ENCODE results near the gene ALG14. TPM values are rescaled to one million over a fixed set of nuclear protein-coding genes. Genes with fewer than 3 reads are reported as not detected.

ALG14 gene
- total RNA-seq, 2 experiments from 2014 or later = 0.08 to 0.52 TPM

GRCh38 chr1:95018602-95019369 is 54.0 kb downstream of the ALG14 start:
- H3K27ac Mint-ChIP-seq = no peak overlapping the region
- no peak overlapping the region for H3K4me3 ChIP-seq (ENCODE audit: low read length)
- no peak for ATAC-seq (ENCODE audit: poor library complexity)
- ChIA-PET CTCF (no interaction called here), POLR2A (no interaction called here)
- no peak overlapping the region for H3K27ac ChIP-seq (ENCODE audit: low read depth in 1 of 2, low read length in 2 of 2)
- no peaks in the 10 kb centered on the region for H3K27me3 ChIP-seq (ENCODE audit: control insufficient read depth in 1 of 2, insufficient read depth in 2 of 2, low read length in 2 of 2)
- no peaks in the 10 kb centered on the region for H3K9me3 Mint-ChIP-seq
- intact Hi-C loops (cut with DNase I, micrococcal nuclease) = no loop called here
- peaks cover 14% of the 10 kb centered on the region for H3K36me3 Mint-ChIP-seq (ENCODE audit: low read depth)
- no peaks in the 10 kb centered on the region for H3K9me3 ChIP-seq (ENCODE audit: control insufficient read depth in 1 of 2, insufficient read depth in 1 of 2, low read length in 2 of 2)
- no peak for DNase-seq
- no peaks in the 10 kb centered on the region for H3K4me1 Mint-ChIP-seq (ENCODE audit: low read depth)
- H3K36me3 ChIP-seq (ENCODE audit: insufficient read depth, low read length) = no peaks in the 10 kb centered on the region
- no peaks in the 10 kb centered on the region for H3K27me3 Mint-ChIP-seq
- H3K4me3 Mint-ChIP-seq = no peak overlapping the region
- no peaks in the 10 kb centered on the region for H3K4me1 ChIP-seq (ENCODE audit: insufficient read depth, low read length)
- TF ChIP-seq, protein P1, sequence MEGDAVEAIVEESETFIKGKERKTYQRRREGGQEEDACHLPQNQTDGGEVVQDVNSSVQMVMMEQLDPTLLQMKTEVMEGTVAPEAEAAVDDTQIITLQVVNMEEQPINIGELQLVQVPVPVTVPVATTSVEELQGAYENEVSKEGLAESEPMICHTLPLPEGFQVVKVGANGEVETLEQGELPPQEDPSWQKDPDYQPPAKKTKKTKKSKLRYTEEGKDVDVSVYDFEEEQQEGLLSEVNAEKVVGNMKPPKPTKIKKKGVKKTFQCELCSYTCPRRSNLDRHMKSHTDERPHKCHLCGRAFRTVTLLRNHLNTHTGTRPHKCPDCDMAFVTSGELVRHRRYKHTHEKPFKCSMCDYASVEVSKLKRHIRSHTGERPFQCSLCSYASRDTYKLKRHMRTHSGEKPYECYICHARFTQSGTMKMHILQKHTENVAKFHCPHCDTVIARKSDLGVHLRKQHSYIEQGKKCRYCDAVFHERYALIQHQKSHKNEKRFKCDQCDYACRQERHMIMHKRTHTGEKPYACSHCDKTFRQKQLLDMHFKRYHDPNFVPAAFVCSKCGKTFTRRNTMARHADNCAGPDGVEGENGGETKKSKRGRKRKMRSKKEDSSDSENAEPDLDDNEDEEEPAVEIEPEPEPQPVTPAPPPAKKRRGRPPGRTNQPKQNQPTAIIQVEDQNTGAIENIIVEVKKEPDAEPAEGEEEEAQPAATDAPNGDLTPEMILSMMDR (IDR thresholded peaks at IDR 0.05) = no peak

- intact Hi-C loops (cut with DNase I, micrococcal nuclease) = no loop called here
- no peak overlapping the region for H3K4me3 Mint-ChIP-seq
- ATAC-seq (ENCODE audit: poor library complexity) (no peak), DNase-seq (no peak)
- CTCF ChIA-PET = no interaction called here
- Histone ChIP-seq H3K4me3 (ENCODE audit: low read length) (no peak overlapping the region), H3K9me3 (ENCODE audit: control insufficient read depth in 1 of 2, insufficient read depth in 1 of 2, low read length in 2 of 2) (no peaks in the 10 kb centered on the region), H3K27ac (ENCODE audit: low read depth in 1 of 2, low read length in 2 of 2) (no peak overlapping the region), H3K4me1 (ENCODE audit: insufficient read depth, low read length) (no peaks in the 10 kb centered on the region), H3K36me3 (ENCODE audit: insufficient read depth, low read length) (no peaks in the 10 kb centered on the region), H3K27me3 (ENCODE audit: control insufficient read depth in 1 of 2, insufficient read depth in 2 of 2, low read length in 2 of 2) (no peaks in the 10 kb centered on the region)
- POLR2A ChIA-PET = no interaction called here
- H3K4me1 Mint-ChIP-seq (ENCODE audit: low read depth) = no peaks in the 10 kb centered on the region
- H3K27ac Mint-ChIP-seq = no peak overlapping the region
- peaks cover 12% of the 10 kb centered on the region for H3K36me3 Mint-ChIP-seq (ENCODE audit: low read depth)
- H3K9me3 Mint-ChIP-seq = no peaks in the 10 kb centered on the region
- H3K27me3 Mint-ChIP-seq = no peaks in the 10 kb centered on the region
- TF ChIP-seq, protein P1 (IDR thresholded peaks at IDR 0.05) = no peak
Measured at GRCh38 chr1:95017775-95018174, 55.0 kb downstream of the ALG14 start.

GRCh38 chr1:95015076-95015475 is 57.7 kb downstream of the ALG14 start:
- Mint-ChIP-seq H3K27ac (no peak overlapping the region), H3K9me3 (no peaks in the 10 kb centered on the region), H3K4me3 (no peak overlapping the region), H3K27me3 (no peaks in the 10 kb centered on the region), H3K36me3 (ENCODE audit: low read depth) (peaks cover 5% of the 10 kb centered on the region), H3K4me1 (ENCODE audit: low read depth) (no peaks in the 10 kb centered on the region)
- Histone ChIP-seq H3K27me3 (ENCODE audit: control insufficient read depth in 1 of 2, insufficient read depth in 2 of 2, low read length in 2 of 2) (no peaks in the 10 kb centered on the region), H3K36me3 (ENCODE audit: insufficient read depth, low read length) (no peaks in the 10 kb centered on the region), H3K9me3 (ENCODE audit: control insufficient read depth in 1 of 2, insufficient read depth in 1 of 2, low read length in 2 of 2) (no peaks in the 10 kb centered on the region), H3K27ac (ENCODE audit: low read depth in 1 of 2, low read length in 2 of 2) (no peak overlapping the region), H3K4me1 (ENCODE audit: insufficient read depth, low read length) (no peaks in the 10 kb centered on the region), H3K4me3 (ENCODE audit: low read length) (no peak overlapping the region)
- CTCF ChIA-PET = interaction anchor here (0.6 kb wide), 1 partner anchor 16 kb away, joined by 3 read pairs; no protein-coding TSS in a partner anchor
- intact Hi-C loops (cut with DNase I, micrococcal nuclease) = no loop called here
- POLR2A ChIA-PET = no interaction called here
- no peak for ATAC-seq (ENCODE audit: poor library complexity)
- TF ChIP-seq, protein P1 (IDR thresholded peaks at IDR 0.05) = no peak
- DNase-seq = no peak
